ENCODE results near the gene SERP2. TPM values are rescaled to one million over a fixed set of nuclear protein-coding genes. Genes with fewer than 3 reads are reported as not detected.

The SERP2 gene
- total and polyA plus RNA-seq, 2 of the 13 experiments (the other 11 are each of a cell fraction or from before 2014, with no cell fraction given) = not detected

DNA sequence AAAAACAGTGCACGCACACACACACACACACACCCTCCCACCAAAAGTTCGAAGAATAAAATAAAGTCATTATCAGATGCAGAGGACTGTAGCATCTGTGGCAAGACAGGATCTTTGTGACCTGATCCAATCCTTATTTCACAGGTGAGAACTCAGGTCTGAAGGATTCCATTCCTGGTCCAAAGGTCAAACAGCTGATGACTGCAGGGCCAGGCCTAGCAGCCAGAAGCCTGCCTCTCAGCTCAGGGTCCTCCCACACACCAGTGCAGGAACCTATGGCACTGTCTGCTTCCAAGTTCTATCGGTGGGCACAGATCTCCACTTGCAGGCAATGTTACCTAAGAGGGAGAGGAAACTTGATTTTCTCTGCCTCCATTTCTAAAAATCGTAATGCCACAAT is 57.5 kb downstream of the SERP2 start (continued):
- TF ChIP-seq ZGPAT (CRISPR knock-in tag; IDR thresholded peaks at IDR 0.05) (no peak), TEAD3 (CRISPR knock-in tag; optimal IDR thresholded peaks at IDR 0.05; ENCODE audit: borderline replicate concordance) (peak; percentile 38), SSRP1 (CRISPR knock-in tag; IDR thresholded peaks at IDR 0.05) (no peak), KDM2A (CRISPR knock-in tag; IDR thresholded peaks at IDR 0.05; ENCODE audit: borderline replicate concordance, low read depth) (peak; percentile 44; the same call in 1 of the 2 replicates), NCOR1 (IDR thresholded peaks at IDR 0.05; ENCODE audit: borderline replicate concordance, low read length) (peak; percentile 56; the same call in 1 of the 2 replicates), MED8 (CRISPR knock-in tag; IDR thresholded peaks at IDR 0.05; ENCODE audit: insufficient replicate concordance) (no peak), EP300 (IDR thresholded peaks at IDR 0.05; ENCODE audit: low read depth in 2 of 2, low read length in 2 of 2) (0 out of 4 replicates have a peak, but pooled peaks of 1 of the 2 experiments have one; percentile 8), EP300 (CRISPR knock-in tag; IDR thresholded peaks at IDR 0.05; ENCODE audit: borderline replicate concordance) (no peak), TFAP4 (IDR thresholded peaks at IDR 0.05; ENCODE audit: borderline replicate concordance, low read depth) (peak; percentile 98), GATAD2A (CRISPR knock-in tag; IDR thresholded peaks at IDR 0.05) (0 out of 2 replicates have a peak, but pooled peaks have one; percentile 23), HNF4G (IDR thresholded peaks at IDR 0.05; ENCODE audit: borderline replicate concordance, low read depth, low read length) (peak; percentile 86), HNF4G (CRISPR knock-in tag; IDR thresholded peaks at IDR 0.05; ENCODE audit: borderline replicate concordance, low read depth) (peak; percentile 69; the same call in 1 of the 2 replicates), ZNF7 (CRISPR knock-in tag; IDR thresholded peaks at IDR 0.05) (peak; percentile 40; the same call in 1 of the 2 replicates), HDAC2 (CRISPR knock-in tag; IDR thresholded peaks at IDR 0.05) (0 out of 2 replicates have a peak, but pooled peaks have one; percentile 22), ZFX (CRISPR knock-in tag; IDR thresholded peaks at IDR 0.05; ENCODE audit: low read depth) (peak; percentile 56), RXRB (CRISPR knock-in tag; IDR thresholded peaks at IDR 0.05; ENCODE audit: borderline replicate concordance) (0 out of 2 replicates have a peak, but pooled peaks have one; percentile 25), ZNF644 (CRISPR knock-in tag; IDR thresholded peaks at IDR 0.05; ENCODE audit: low read depth) (0 out of 2 replicates have a peak, but pooled peaks have one; percentile 34)

Measured in HepG2 (cell line).